ENCODE results near the gene YAE1. TPM values are rescaled to one million over a fixed set of nuclear protein-coding genes. Genes with fewer than 3 reads are reported as not detected.
"Not testable (repeated sequence)": the region's sequence is repeated elsewhere in the genome, so short reads cannot be mapped to it uniquely, and the experiment has no call there.

Gene YAE1
- total RNA-seq, 1 experiment from 2014 or later, result 51.5 TPM

- DNase-seq (ENCODE audit: low read depth, low spot score); in situ Hi-C loops (cut with HindIII; ENCODE audit: low pct_unique_long_range_greater_than_20kb, low sequenced_read_pairs): not testable (repeated sequence)
Measured at GRCh38 chr7:39544774-39545173, 21.4 kb upstream of the YAE1 start.

GRCh38 chr7:39547336-39547735 lies 18.9 kb upstream of the YAE1 start:
- in situ Hi-C loops (cut with HindIII; ENCODE audit: low pct_unique_long_range_greater_than_20kb, low sequenced_read_pairs), result no loop called here
- no peak for DNase-seq (ENCODE audit: low read depth, low spot score)

GRCh38 chr7:39550411-39550810 lies 15.8 kb upstream of the YAE1 start:
- DNase-seq (ENCODE audit: low read depth, low spot score), result no peak
- in situ Hi-C loops (cut with HindIII; ENCODE audit: low pct_unique_long_range_greater_than_20kb, low sequenced_read_pairs), result no loop called here

- in situ Hi-C loops (cut with HindIII; ENCODE audit: low pct_unique_long_range_greater_than_20kb, low sequenced_read_pairs), result no loop called here
- no peak for DNase-seq (ENCODE audit: low read depth, low spot score)
Measured at GRCh38 chr7:39553436-39553835, 12.8 kb upstream of the YAE1 start.

- DNase-seq (ENCODE audit: low read depth, low spot score), result no peak
- in situ Hi-C loops (cut with HindIII; ENCODE audit: low pct_unique_long_range_greater_than_20kb, low sequenced_read_pairs), result no loop called here
Measured at GRCh38 chr7:39554583-39555165, 11.5 kb upstream of the YAE1 start.

- in situ Hi-C loops (cut with HindIII; ENCODE audit: low pct_unique_long_range_greater_than_20kb, low sequenced_read_pairs), result no loop called here
- no peak for DNase-seq (ENCODE audit: low read depth, low spot score)
Measured at GRCh38 chr7:39557222-39557621, 9.0 kb upstream of the YAE1 start.

GRCh38 chr7:39557911-39558310 lies 8.3 kb upstream of the YAE1 start:
- DNase-seq (ENCODE audit: low read depth, low spot score), result no peak
- in situ Hi-C loops (cut with HindIII; ENCODE audit: low pct_unique_long_range_greater_than_20kb, low sequenced_read_pairs), result no loop called here

- peak; percentile 32 for DNase-seq (ENCODE audit: low read depth, low spot score)
- in situ Hi-C loops (cut with HindIII; ENCODE audit: low pct_unique_long_range_greater_than_20kb, low sequenced_read_pairs), result no loop called here
Measured at GRCh38 chr7:39560408-39560807, 5.8 kb upstream of the YAE1 start.

- DNase-seq (ENCODE audit: low read depth, low spot score), result no peak
- in situ Hi-C loops (cut with HindIII; ENCODE audit: low pct_unique_long_range_greater_than_20kb, low sequenced_read_pairs), result no loop called here
Measured at GRCh38 chr7:39560997-39561396, 5.2 kb upstream of the YAE1 start.

- DNase-seq (ENCODE audit: low read depth, low spot score), result no peak
- in situ Hi-C loops (cut with HindIII; ENCODE audit: low pct_unique_long_range_greater_than_20kb, low sequenced_read_pairs), result no loop called here
Measured at GRCh38 chr7:39565538-39565937, 666 bp upstream of the YAE1 start.

GRCh38 chr7:39567294-39567693 lies 1.1 kb downstream of the YAE1 start:
- no peak for DNase-seq (ENCODE audit: low read depth, low spot score)
- in situ Hi-C loops (cut with HindIII; ENCODE audit: low pct_unique_long_range_greater_than_20kb, low sequenced_read_pairs), result no loop called here

- in situ Hi-C loops (cut with HindIII; ENCODE audit: low pct_unique_long_range_greater_than_20kb, low sequenced_read_pairs), result no loop called here
- no peak for DNase-seq (ENCODE audit: low read depth, low spot score)
Measured at GRCh38 chr7:39574673-39575349, 8.6 kb downstream of the YAE1 start.

- DNase-seq (ENCODE audit: low read depth, low spot score), result no peak
- in situ Hi-C loops (cut with HindIII; ENCODE audit: low pct_unique_long_range_greater_than_20kb, low sequenced_read_pairs), result no loop called here
Measured at GRCh38 chr7:39577229-39577874, 11.1 kb downstream of the YAE1 start.

GRCh38 chr7:39580149-39580874 lies 14.1 kb downstream of the YAE1 start:
- peak; percentile 98 for DNase-seq (ENCODE audit: low read depth, low spot score)
- in situ Hi-C loops (cut with HindIII; ENCODE audit: low pct_unique_long_range_greater_than_20kb, low sequenced_read_pairs), result no loop called here

GRCh38 chr7:39582536-39582935 lies 16.3 kb downstream of the YAE1 start:
- in situ Hi-C loops (cut with HindIII; ENCODE audit: low pct_unique_long_range_greater_than_20kb, low sequenced_read_pairs), result no loop called here
- DNase-seq (ENCODE audit: low read depth, low spot score), result peak; percentile 98

- in situ Hi-C loops (cut with HindIII; ENCODE audit: low pct_unique_long_range_greater_than_20kb, low sequenced_read_pairs), result no loop called here
Measured at GRCh38 chr7:39583539-39583938, 17.3 kb downstream of the YAE1 start.

GRCh38 chr7:39587393-39587792 lies 21.2 kb downstream of the YAE1 start:
- in situ Hi-C loops (cut with HindIII; ENCODE audit: low pct_unique_long_range_greater_than_20kb, low sequenced_read_pairs), result no loop called here
- DNase-seq (ENCODE audit: low read depth, low spot score), result no peak

More at GRCh38 chr7:39583539-39583938, 17.3 kb downstream of the YAE1 start:
- no peak for DNase-seq (ENCODE audit: low read depth, low spot score)

- in situ Hi-C loops (cut with HindIII; ENCODE audit: low pct_unique_long_range_greater_than_20kb, low sequenced_read_pairs), result no loop called here
- DNase-seq (ENCODE audit: low read depth, low spot score), result no peak
Measured at GRCh38 chr7:39588416-39588815, 22.2 kb downstream of the YAE1 start.

All from SK-MEL-5 (cell line).